ENCODE data around the gene NKD2.

Gene NKD2

DNA sequence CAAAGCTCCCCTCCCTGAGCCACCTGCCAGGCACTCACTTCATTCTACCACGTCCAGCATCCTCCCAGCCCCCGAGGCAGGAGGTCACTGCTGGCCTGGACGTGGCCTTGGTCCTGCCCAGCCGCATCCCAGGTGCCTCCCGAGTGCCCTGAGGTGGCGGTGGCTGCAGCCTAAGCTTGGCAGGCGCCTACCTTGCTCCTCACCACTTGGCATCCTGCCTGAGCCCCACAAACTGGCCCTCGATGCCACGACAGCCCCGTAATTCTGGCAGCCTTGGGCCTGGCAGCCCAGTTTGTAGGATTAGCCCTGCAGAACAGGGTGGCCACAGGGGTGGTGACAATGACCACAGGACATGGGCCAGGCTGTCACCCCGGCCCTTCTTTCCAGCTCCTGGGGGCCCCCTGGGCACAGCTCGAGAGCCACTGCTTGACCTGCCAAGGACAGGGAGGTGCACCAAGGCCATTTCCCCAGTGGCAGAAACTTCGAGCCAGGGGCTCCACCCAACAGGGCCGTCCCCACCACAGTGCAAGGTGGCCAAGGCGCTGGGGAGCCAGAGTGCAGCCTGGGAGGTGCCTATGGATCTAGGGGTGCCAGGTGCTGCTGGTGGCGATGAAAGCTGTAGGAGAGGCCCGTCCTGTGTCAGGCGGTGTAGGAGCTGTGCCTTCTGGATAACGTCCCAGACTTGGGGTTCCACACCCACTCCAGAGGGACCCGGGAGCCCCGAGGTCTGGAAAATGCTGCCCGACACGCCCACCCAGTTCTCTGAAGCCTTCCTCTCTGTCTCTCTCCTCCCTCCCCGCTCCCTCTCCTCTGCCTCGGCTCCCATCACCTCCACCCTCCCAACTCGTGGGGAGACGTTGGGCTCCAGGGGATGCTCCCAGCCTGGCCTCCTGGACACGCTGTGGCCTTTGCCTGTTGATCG is 18.4 kb downstream of the NKD2 start:
- TF ChIP-seq POU2F2 (IDR thresholded peaks at IDR 0.05; ENCODE audit: low read depth, low read length) (no peak), TAF1 (IDR thresholded peaks at IDR 0.05; ENCODE audit: low read depth, low read length) (no peak), PAX5 (IDR thresholded peaks at IDR 0.05; ENCODE audit: insufficient read depth, low read length, severe bottlenecking) (no peak), SPI1 (IDR thresholded peaks at IDR 0.05; ENCODE audit: low read depth, low read length) (no peak), POLR2AphosphoS5 (IDR thresholded peaks at IDR 0.05; ENCODE audit: low read depth, low read length) (no peak), POLR2A (IDR thresholded peaks at IDR 0.05; ENCODE audit: low read depth, low read length) (no peak)
- no peak for DNase-seq (ENCODE audit: insufficient read length, low spot score)
- no peak for FAIRE-seq

DNA sequence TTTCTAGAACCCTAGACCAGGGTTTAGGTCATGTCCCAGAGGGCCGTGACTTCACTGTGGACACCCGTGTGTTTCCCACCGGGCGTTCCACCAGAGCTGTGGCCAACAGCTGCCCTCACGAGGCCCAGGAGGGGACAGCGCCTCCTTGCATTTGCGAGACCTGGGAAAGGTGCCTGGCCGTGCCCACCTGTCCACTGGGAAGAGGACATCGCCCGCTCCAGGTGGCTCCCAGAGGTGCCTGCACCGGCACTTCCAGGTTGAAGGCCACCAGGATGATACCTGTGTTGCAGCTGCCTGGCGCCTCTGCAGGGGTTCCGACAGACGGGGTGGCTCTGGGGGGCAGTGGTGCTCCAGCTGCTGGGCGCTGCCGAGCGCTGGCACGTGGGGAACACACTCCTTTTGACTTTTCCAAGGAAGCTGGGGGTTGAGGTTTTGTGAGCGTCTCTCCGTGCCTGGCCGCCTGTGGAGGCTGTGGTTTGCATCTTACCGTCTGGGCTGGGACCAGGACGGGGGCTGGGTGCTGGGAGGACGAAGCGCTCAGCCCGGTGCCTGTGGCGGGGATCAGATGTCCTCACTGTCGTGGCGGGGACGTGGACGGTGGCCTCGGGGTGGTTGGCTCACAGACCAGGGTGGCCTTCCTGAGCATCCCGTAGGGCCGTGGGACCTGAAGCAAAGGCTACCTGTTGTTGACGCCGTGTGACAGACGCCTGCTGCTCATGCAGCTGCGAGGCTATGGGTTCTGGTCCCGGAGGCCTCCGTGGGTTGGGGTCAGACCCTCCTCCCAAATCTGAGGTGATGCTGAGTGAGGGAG is 19.2 kb downstream of the NKD2 start:
- TF ChIP-seq PAX5 (IDR thresholded peaks at IDR 0.05; ENCODE audit: insufficient read depth, low read length, severe bottlenecking) (no peak), SPI1 (IDR thresholded peaks at IDR 0.05; ENCODE audit: low read depth, low read length) (no peak), POLR2A (IDR thresholded peaks at IDR 0.05; ENCODE audit: low read depth, low read length) (no peak), POU2F2 (IDR thresholded peaks at IDR 0.05; ENCODE audit: low read depth, low read length) (no peak), TAF1 (IDR thresholded peaks at IDR 0.05; ENCODE audit: low read depth, low read length) (no peak), POLR2AphosphoS5 (IDR thresholded peaks at IDR 0.05; ENCODE audit: low read depth, low read length) (no peak)
- DNase-seq (ENCODE audit: insufficient read length, low spot score) (no peak), FAIRE-seq (no peak)

DNA sequence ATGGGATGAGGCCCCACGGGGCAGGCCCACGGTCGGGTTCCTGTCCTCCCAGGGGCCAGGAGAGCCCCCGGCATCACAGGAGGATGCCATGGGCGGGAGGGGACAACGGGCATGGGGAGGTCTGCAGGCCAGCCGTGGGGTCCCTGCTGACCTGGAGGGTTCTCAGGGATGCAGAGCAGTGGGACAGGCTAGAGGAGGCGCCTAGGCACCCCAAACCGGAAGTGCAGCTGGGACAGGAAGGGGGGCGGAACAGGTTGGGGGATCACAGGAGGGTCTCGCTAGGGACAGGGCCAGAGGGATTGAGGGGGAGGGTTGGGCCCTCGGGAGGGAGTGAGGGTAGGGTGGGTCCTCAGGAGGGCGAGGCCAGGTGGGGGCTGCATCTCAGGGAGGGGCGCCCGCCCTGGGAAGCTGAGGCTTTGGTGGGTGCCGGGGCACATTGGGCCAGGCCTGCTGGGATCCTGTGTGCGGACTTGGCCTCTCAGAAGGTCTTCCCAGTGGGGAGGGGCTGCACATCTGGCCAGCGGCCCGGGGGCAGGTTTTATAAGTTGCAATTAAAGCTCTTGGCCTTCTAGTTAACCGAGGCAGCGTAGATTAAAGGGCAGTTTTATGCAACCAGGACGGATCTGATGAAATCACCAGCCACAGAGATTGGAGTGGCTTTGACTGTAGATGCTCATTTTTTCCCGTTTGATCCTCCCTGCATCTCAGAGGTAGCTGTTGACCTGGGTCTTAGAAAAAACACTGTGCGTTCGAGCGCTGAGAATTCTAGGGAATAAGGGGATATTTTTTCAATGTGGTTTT is 20.1 kb downstream of the NKD2 start:
- DNase-seq (ENCODE audit: insufficient read length, low spot score): no peak
- no peak for FAIRE-seq
- no peak for TF ChIP-seq SPI1 (IDR thresholded peaks at IDR 0.05; ENCODE audit: low read depth, low read length)
- TF ChIP-seq TAF1 (IDR thresholded peaks at IDR 0.05; ENCODE audit: low read depth, low read length): no peak
- no peak for TF ChIP-seq POLR2AphosphoS5 (IDR thresholded peaks at IDR 0.05; ENCODE audit: low read depth, low read length)
- no peak for TF ChIP-seq POU2F2 (IDR thresholded peaks at IDR 0.05; ENCODE audit: low read depth, low read length)
- no peak for TF ChIP-seq PAX5 (IDR thresholded peaks at IDR 0.05; ENCODE audit: insufficient read depth, low read length, severe bottlenecking)
- TF ChIP-seq POLR2A (IDR thresholded peaks at IDR 0.05; ENCODE audit: low read depth, low read length): no peak

DNA sequence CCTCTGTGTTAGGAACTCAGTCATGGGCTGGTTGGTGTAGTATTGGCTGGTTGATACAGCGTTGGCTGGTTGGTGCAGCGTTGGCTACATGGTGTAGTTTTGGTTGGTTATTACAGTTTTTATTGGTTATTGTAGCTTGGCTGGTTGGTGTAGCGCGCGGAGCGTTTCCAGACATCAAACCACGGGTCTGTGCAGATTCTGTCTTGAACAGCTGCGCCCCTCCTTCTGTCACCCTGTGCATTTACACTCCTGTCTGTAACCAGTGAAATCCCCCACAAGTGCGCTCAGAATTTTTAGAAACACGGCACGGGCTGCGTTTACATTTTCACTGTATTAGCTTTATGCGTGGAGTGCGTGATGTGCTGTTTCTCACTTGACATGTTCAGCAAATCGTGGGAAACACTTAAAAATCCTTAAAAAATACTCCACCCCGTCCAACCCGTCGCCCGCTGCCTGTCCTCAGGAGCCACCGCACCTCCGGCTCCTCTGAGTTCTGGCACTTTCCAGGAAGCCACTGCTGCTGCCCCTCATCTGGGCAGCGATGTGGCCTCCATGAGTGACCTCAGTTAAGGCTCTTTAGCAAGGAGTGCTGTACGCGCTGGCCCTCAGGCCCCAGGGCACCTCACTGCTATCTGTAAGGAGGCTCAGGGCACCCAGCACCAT is 20.8 kb downstream of the NKD2 start:
- FAIRE-seq (no peak), DNase-seq (ENCODE audit: insufficient read length, low spot score) (no peak)
- TF ChIP-seq TAF1 (IDR thresholded peaks at IDR 0.05; ENCODE audit: low read depth, low read length): no peak
- no peak for TF ChIP-seq POLR2A (IDR thresholded peaks at IDR 0.05; ENCODE audit: low read depth, low read length)
- no peak for TF ChIP-seq PAX5 (IDR thresholded peaks at IDR 0.05; ENCODE audit: insufficient read depth, low read length, severe bottlenecking)
- TF ChIP-seq SPI1 (IDR thresholded peaks at IDR 0.05; ENCODE audit: low read depth, low read length): no peak
- no peak for TF ChIP-seq POLR2AphosphoS5 (IDR thresholded peaks at IDR 0.05; ENCODE audit: low read depth, low read length)
- no peak for TF ChIP-seq POU2F2 (IDR thresholded peaks at IDR 0.05; ENCODE audit: low read depth, low read length)

DNA sequence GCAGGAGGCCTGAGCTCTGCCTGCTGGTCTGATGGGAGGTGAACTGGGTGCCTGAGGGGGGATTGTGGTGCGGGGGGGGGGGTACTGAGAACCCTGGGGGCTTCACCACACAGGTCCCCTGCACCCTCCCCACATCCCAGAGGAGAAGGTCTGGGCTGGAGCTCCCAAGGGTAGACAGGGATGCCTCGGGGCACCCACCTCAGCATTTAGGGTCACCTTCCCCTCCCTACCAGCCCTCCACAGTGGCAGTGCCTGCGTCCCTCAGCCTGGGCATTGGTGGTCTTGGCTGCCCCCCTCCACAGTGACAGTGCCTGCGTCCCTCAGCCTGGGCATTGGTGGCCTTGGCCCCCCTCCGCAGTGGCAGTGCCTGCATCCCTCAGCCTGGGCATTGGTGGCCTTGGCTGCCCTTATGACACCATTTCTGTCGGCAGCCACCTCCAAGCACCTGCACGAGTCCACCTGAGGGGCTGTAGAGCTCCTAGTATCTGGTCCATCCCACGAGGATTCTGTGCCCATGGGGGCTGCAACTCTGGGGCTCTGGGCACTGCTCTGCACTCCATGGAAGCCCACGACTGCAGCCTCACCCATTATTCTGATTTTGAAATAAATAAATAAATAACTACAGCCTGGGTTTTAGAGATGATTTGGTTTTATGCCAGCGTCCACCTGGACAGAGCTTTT is 21.5 kb downstream of the NKD2 start:
- DNase-seq (ENCODE audit: insufficient read length, low spot score): no peak
- TF ChIP-seq SPI1 (IDR thresholded peaks at IDR 0.05; ENCODE audit: low read depth, low read length): no peak
- TF ChIP-seq TAF1 (IDR thresholded peaks at IDR 0.05; ENCODE audit: low read depth, low read length): no peak
- no peak for TF ChIP-seq POLR2A (IDR thresholded peaks at IDR 0.05; ENCODE audit: low read depth, low read length)
- TF ChIP-seq POU2F2 (IDR thresholded peaks at IDR 0.05; ENCODE audit: low read depth, low read length): no peak
- no peak for TF ChIP-seq POLR2AphosphoS5 (IDR thresholded peaks at IDR 0.05; ENCODE audit: low read depth, low read length)
- TF ChIP-seq PAX5 (IDR thresholded peaks at IDR 0.05; ENCODE audit: insufficient read depth, low read length, severe bottlenecking): no peak
- no peak for FAIRE-seq

DNA sequence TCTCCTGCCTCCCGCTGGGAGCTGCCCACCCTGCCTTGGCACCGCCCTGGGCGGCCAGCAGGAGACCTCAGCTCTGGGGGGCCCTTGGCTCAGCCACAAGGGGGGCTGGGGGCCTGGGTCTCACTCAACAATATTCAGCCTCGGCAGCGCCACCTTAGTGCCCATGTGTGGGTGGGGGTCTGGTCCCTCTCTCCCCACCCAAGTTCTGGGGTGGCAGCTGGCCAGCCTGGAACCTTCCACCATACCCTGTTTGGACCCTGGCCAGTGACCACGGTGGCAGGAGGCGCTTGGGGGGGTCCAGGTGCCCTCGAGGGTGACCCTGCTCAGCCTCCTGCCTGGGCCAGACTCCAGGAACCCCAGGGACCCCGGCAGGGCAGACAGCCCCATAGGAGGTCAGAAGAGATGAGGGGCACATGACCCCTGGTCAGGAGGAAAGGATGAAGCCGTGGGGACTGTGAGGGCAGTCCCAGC is 22.2 kb downstream of the NKD2 start:
- no peak for TF ChIP-seq POLR2A (IDR thresholded peaks at IDR 0.05; ENCODE audit: low read depth, low read length)
- no peak for TF ChIP-seq TAF1 (IDR thresholded peaks at IDR 0.05; ENCODE audit: low read depth, low read length)
- no peak for TF ChIP-seq SPI1 (IDR thresholded peaks at IDR 0.05; ENCODE audit: low read depth, low read length)
- FAIRE-seq: no peak
- no peak for DNase-seq (ENCODE audit: insufficient read length, low spot score)

DNA sequence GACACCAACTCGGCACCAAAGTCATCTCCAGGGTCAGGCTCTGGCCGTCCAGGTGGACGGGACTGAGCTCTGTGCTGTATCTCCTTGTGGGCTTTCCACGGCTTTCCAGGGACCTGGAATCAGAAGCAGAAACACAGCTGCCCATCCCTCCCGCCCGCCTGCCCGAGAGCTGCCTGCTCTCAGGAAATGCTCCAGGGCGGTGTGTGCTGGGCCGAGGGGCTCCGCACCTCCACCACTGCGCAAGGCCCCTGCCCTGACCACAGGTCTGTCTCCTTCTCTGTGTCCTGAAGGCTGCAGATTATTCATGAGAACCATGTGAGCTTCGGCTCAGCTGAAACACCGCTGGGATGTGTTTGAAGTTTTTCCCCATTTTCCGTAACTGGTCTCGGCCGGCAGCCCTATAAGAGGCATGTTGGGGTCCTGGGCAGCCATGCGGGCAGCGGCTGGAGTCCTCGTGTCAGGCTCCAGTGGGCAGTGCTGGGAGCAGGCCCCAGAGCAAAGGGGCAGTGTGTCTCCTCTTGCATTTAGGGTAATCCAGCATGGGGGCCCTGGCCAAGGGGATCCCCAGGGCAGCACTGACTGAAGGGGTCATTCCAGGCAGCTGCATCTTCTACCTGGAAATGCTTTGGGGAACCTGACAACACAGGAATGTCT is 22.8 kb downstream of the NKD2 start:
- DNase-seq (ENCODE audit: insufficient read length, low spot score) (no peak), FAIRE-seq (no peak)
- TF ChIP-seq TAF1 (IDR thresholded peaks at IDR 0.05; ENCODE audit: low read depth, low read length): no peak
- no peak for TF ChIP-seq SPI1 (IDR thresholded peaks at IDR 0.05; ENCODE audit: low read depth, low read length)
- no peak for TF ChIP-seq POU2F2 (IDR thresholded peaks at IDR 0.05; ENCODE audit: low read depth, low read length)
- no peak for TF ChIP-seq POLR2AphosphoS5 (IDR thresholded peaks at IDR 0.05; ENCODE audit: low read depth, low read length)
- TF ChIP-seq PAX5 (IDR thresholded peaks at IDR 0.05; ENCODE audit: insufficient read depth, low read length, severe bottlenecking): no peak
- TF ChIP-seq POLR2A (IDR thresholded peaks at IDR 0.05; ENCODE audit: low read depth, low read length): no peak
